ENCODE measurements around the gene NECTIN2.

DNA sequence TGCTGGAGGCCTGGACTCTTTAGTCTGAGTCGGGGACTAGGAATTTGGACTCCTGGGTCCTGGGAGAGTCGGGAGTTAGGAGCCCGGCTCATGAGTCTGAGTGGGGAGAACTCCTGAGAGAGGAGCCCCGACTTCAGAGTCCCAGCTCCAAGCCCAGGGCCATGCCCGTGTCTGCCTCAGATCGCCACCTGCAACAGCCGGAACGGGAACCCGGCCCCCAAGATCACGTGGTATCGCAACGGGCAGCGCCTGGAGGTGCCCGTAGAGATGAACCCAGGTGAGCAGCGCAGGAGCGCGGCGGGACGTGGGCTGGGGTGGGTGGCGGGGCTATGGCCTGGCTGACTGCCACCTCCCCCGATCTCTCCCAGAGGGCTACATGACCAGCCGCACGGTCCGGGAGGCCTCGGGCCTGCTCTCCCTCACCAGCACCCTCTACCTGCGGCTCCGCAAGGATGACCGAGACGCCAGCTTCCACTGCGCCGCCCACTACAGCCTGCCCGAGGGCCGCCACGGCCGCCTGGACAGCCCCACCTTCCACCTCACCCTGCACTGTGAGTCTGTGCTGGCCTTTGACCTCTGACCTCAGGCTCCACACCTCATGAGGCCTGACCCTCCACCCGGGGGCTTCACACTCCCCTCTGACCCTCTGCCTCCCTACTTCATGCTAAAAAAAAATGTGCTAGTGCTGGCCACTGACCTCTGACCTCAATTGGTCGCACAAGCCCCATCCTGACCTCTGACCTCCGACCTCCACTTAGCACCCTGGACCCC lies 32.8 kb upstream of the NECTIN2 start:
- TF ChIP-seq POLR2A (IDR thresholded peaks at IDR 0.05): no peak
- TF ChIP-seq, protein P1, sequence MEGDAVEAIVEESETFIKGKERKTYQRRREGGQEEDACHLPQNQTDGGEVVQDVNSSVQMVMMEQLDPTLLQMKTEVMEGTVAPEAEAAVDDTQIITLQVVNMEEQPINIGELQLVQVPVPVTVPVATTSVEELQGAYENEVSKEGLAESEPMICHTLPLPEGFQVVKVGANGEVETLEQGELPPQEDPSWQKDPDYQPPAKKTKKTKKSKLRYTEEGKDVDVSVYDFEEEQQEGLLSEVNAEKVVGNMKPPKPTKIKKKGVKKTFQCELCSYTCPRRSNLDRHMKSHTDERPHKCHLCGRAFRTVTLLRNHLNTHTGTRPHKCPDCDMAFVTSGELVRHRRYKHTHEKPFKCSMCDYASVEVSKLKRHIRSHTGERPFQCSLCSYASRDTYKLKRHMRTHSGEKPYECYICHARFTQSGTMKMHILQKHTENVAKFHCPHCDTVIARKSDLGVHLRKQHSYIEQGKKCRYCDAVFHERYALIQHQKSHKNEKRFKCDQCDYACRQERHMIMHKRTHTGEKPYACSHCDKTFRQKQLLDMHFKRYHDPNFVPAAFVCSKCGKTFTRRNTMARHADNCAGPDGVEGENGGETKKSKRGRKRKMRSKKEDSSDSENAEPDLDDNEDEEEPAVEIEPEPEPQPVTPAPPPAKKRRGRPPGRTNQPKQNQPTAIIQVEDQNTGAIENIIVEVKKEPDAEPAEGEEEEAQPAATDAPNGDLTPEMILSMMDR (IDR thresholded peaks at IDR 0.05): no peak
- TF ChIP-seq EP300 (IDR thresholded peaks at IDR 0.05): no peak
